Measurements from ENCODE around the gene OLFML2A.

Gene OLFML2A

GRCh38 chr9:124813041-124813440, 36.1 kb downstream of the OLFML2A start:
- DNase-seq (ENCODE audit: low read depth in 2 of 2) = no peak
- H3K4me3 ChIP-seq (replicated peaks in 1 of 2; ENCODE audit: low read depth in 2 of 2, low read length in 2 of 2) = no peak overlapping the region
- TF ChIP-seq, protein P1, sequence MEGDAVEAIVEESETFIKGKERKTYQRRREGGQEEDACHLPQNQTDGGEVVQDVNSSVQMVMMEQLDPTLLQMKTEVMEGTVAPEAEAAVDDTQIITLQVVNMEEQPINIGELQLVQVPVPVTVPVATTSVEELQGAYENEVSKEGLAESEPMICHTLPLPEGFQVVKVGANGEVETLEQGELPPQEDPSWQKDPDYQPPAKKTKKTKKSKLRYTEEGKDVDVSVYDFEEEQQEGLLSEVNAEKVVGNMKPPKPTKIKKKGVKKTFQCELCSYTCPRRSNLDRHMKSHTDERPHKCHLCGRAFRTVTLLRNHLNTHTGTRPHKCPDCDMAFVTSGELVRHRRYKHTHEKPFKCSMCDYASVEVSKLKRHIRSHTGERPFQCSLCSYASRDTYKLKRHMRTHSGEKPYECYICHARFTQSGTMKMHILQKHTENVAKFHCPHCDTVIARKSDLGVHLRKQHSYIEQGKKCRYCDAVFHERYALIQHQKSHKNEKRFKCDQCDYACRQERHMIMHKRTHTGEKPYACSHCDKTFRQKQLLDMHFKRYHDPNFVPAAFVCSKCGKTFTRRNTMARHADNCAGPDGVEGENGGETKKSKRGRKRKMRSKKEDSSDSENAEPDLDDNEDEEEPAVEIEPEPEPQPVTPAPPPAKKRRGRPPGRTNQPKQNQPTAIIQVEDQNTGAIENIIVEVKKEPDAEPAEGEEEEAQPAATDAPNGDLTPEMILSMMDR (IDR thresholded peaks at IDR 0.05; ENCODE audit: low read depth, low read length) = no peak

DNA sequence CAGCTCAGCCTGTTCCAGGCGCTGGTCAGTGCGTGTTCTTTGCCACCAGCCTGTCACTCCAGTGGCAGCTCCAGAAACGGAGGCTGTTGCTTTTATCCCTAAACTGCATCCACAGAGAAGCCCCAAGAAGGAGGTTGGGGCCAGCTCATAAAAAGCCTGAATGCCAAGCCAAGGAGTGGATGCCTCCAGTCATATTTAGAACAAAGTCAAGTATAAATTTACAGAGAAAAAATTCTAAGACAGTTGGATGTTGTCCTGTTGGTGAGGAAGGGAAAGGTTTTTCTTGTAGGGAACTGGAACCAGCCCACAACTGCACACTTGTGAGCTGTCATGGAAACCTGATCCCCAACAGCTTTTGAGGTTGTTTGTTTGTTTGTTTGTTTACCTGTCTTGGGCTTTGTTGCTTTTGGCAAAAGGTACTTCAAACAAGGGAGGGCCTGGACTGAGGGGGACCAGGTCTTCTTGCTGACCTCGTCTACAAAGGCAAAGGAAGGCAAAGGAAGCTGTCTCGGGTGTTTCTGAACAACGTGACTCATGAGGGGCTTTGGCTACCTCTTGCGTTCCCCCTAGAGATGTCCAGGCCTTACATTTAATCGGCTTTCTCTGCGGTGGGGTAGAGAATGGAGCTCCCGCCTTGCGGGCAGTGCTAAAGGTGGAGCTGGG, 36.7 kb downstream of the OLFML2A start:
- no peak for DNase-seq (ENCODE audit: low read depth in 2 of 2)
- no peak overlapping the region for H3K4me3 ChIP-seq (replicated peaks in 1 of 2; ENCODE audit: low read depth in 2 of 2, low read length in 2 of 2)
- TF ChIP-seq, protein P1 (IDR thresholded peaks at IDR 0.05; ENCODE audit: low read depth, low read length) = no peak

- no peak for DNase-seq (ENCODE audit: low read depth in 2 of 2)
- H3K4me3 ChIP-seq (replicated peaks in 1 of 2; ENCODE audit: low read depth in 2 of 2, low read length in 2 of 2) = no peak overlapping the region
- TF ChIP-seq, protein P1 (IDR thresholded peaks at IDR 0.05; ENCODE audit: low read depth, low read length) = no peak
Observed at GRCh38 chr9:124814164-124814535, 37.2 kb downstream of the OLFML2A start.

GRCh38 chr9:124815601-124816000, 38.7 kb downstream of the OLFML2A start:
- no peak for DNase-seq (ENCODE audit: low read depth in 2 of 2)
- TF ChIP-seq, protein P1 (IDR thresholded peaks at IDR 0.05; ENCODE audit: low read depth, low read length) = no peak
- no peak overlapping the region for H3K4me3 ChIP-seq (replicated peaks in 1 of 2; ENCODE audit: low read depth in 2 of 2, low read length in 2 of 2)

DNA sequence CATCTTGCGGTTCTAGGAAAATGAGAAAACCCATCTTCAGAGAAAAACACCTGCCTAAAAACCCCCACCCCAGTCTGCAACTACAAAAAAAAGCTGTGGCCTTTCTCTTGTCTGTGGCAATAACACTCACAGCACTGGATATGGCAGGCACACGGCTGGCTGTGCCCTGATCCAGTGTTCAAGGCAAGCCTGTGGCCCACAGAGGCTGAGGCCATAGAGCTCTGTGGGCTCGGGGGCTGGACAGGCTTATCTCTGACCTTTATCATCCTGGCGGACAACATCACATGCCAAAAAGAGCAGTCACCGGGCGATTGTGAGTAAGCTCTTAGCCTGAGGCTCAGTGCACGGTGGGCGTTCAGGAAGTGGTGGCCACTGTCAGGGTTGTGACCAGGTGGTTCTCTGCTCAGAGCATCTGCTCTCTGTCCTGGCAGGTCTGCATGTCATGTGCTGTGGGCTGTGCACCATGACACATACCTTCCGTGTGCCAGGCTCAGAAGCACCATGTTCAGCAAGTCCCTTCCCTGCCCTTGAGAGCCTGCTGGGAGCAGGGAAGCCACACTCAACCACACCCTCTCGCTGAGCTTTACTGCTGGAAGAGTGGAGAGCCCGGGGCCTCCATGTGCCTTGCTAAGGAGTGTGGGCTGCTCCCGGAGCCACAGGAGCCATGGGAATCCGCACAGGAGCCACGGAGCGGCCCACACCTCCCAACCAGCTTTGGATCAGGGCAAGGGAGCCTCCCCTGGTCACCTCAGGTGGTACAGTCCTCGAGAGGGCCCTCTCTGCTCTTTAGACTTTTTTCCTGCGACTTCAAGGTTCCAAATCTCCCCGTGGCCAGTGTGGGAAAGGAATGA, 41.7 kb downstream of the OLFML2A start:
- H3K4me3 ChIP-seq (replicated peaks in 1 of 2; ENCODE audit: low read depth in 2 of 2, low read length in 2 of 2) = no peak overlapping the region
- TF ChIP-seq, protein P1 (IDR thresholded peaks at IDR 0.05; ENCODE audit: low read depth, low read length) = no peak
- DNase-seq (ENCODE audit: low read depth in 2 of 2) = no peak

GRCh38 chr9:124820698-124821623, 44.0 kb downstream of the OLFML2A start:
- TF ChIP-seq, protein P1 (IDR thresholded peaks at IDR 0.05; ENCODE audit: low read depth, low read length) = no peak
- no peak overlapping the region for H3K4me3 ChIP-seq (replicated peaks in 1 of 2; ENCODE audit: low read depth in 2 of 2, low read length in 2 of 2)
- DNase-seq (ENCODE audit: low read depth in 2 of 2) = no peak

All from cardiac fibroblast (primary cell).